OCI-LY3 (cell line): Measurements from ENCODE around the gene KPNA4.

ENCODE experiments used
- CTCF ChIP-seq: fragments of 200-600, 300-600 bp; sonication (generic); IDR thresholded peaks from 2 replicates; pipeline ENCODE4 v1.5.1; 2014; ENCODE audit warnings: antibody characterized with exemption, low read length, low read depth
- EZH2phosphoT487 ChIP-seq: fragments of 200-600 bp; shearing (Covaris generic); IDR thresholded peaks from 2 replicates; pipeline ENCODE4 v1.6.1; 2018; ENCODE audit warnings: antibody characterized with exemption, mixed run types, low read depth

GRCh38 chr3:160580938-160581337 is 15.6 kb upstream of the KPNA4 start:
- no peak for TF ChIP-seq CTCF
- no peak for TF ChIP-seq EZH2phosphoT487
